ENCODE results near the gene KDM7A. TPM values are rescaled to one million over a fixed set of nuclear protein-coding genes. Genes with fewer than 3 reads are reported as not detected.

Gene KDM7A
- total and polyA plus RNA-seq, 9 of the 15 experiments (the other 6 are each of a cell fraction or from before 2014, with no cell fraction given): 0.90 to 8.4 (median 7.0) TPM

- no peak overlapping the region for H2AFZ ChIP-seq (ENCODE audit: low read depth, low read length)
- POLR2A ChIA-PET: interaction anchor here (1.3 kb wide), 1 partner anchor 11 kb away, joined by 4 read pairs; no protein-coding TSS in a partner anchor
- WGBS (ENCODE audit: insufficient coverage, low coverage, missing lambda C conversion rate): 40% methylated on average over 11 of the region's 11 CpGs
- CTCF ChIA-PET (ENCODE audit: low intra/inter-chr PET ratio): no interaction called here
- H4K20me1 ChIP-seq (replicated peaks; ENCODE audit: control insufficient read depth, insufficient read depth, low read length): no peaks in the 10 kb centered on the region
- no peaks in the 10 kb centered on the region for H3K9me3 ChIP-seq (replicated peaks; ENCODE audit: control insufficient read depth, insufficient read depth, low read depth, low read length)
- H3K4me3 ChIP-seq: no peak overlapping the region
- no peaks in the 10 kb centered on the region for H3K36me3 ChIP-seq (ENCODE audit: control insufficient read depth, insufficient read depth, low read length)
- no peaks in the 10 kb centered on the region for H3K79me2 ChIP-seq (ENCODE audit: control insufficient read depth, insufficient read depth, low read length)
- H3K27ac ChIP-seq (ENCODE audit: extremely low read depth, low read depth, low read length): no peak overlapping the region
- peaks cover 6 to 10% of the 10 kb centered on the region in 2 experiments; a peak in 4 of 5 replicates for H3K4me1 ChIP-seq (replicated peaks in 1 of 2; ENCODE audit: control insufficient read depth in 2 of 2, insufficient read depth in 2 of 2, low read length in 2 of 2)
- no peak overlapping the region for H3K9ac ChIP-seq (ENCODE audit: insufficient read depth in 1 of 2, low read depth in 2 of 2, low read length in 2 of 2)
- no peaks in the 10 kb centered on the region for H3K9me1 ChIP-seq (ENCODE audit: control insufficient read depth, insufficient read depth, low read length)
- no peak for DNase-seq (ENCODE audit: extremely low read depth in 1 of 4, low spot score in 3 of 4)
- H3K27me3 ChIP-seq (ENCODE audit: control insufficient read depth in 2 of 2, insufficient read depth in 2 of 2, low read length in 2 of 2): peaks cover 2 to 19% of the 10 kb centered on the region in 2 experiments; a peak in 2 of 5 replicates
- in situ Hi-C loops (cut with MboI) (no loop called here), intact Hi-C loops (cut with micrococcal nuclease) (no loop called here)
- FAIRE-seq: no peak
- ATAC-seq: no peak
- no peak overlapping the region for H3K4me2 ChIP-seq (ENCODE audit: insufficient read depth, low read length)
- BruUV-seq (replicated peaks): no TSS peak
- TF ChIP-seq ZNF121 (CRISPR knock-in tag; conservative IDR thresholded peaks at IDR 0.05): peak; percentile 58
- no peak for TF ChIP-seq GABPB1 (CRISPR knock-in tag; IDR thresholded peaks at IDR 0.05)
Measured at GRCh38 chr7:140081774-140082425, 94.9 kb downstream of the KDM7A start.

- no peak overlapping the region for H3K4me3 ChIP-seq
- no peak for DNase-seq (ENCODE audit: extremely low read depth in 1 of 4, low spot score in 3 of 4)
- no peak overlapping the region for H3K27ac ChIP-seq (ENCODE audit: extremely low read depth, low read depth, low read length)
- no peak for FAIRE-seq
- no peak overlapping the region for H2AFZ ChIP-seq (ENCODE audit: low read depth, low read length)
- H3K27me3 ChIP-seq (ENCODE audit: control insufficient read depth in 2 of 2, insufficient read depth in 2 of 2, low read length in 2 of 2): peaks cover 2 to 27% of the 10 kb centered on the region in 2 experiments; a peak in 2 of 5 replicates
- ChIA-PET CTCF (ENCODE audit: low intra/inter-chr PET ratio) (interaction anchor here (0.6 kb wide), 1 partner anchor 950 kb away, joined by 3 read pairs; no protein-coding TSS in a partner anchor), POLR2A (interaction anchor here (1.3 kb wide), 1 partner anchor 11 kb away, joined by 4 read pairs; no protein-coding TSS in a partner anchor)
- H3K79me2 ChIP-seq (ENCODE audit: control insufficient read depth, insufficient read depth, low read length): no peaks in the 10 kb centered on the region
- no peaks in the 10 kb centered on the region for H4K20me1 ChIP-seq (replicated peaks; ENCODE audit: control insufficient read depth, insufficient read depth, low read length)
- BruUV-seq (replicated peaks): no TSS peak
- no peak overlapping the region for H3K4me2 ChIP-seq (ENCODE audit: insufficient read depth, low read length)
- no peaks in the 10 kb centered on the region for H3K9me1 ChIP-seq (ENCODE audit: control insufficient read depth, insufficient read depth, low read length)
- TF ChIP-seq ZBTB26 (CRISPR knock-in tag; IDR thresholded peaks at IDR 0.05) (no peak), ZNF347 (CRISPR knock-in tag; IDR thresholded peaks at IDR 0.05; ENCODE audit: low read depth) (no peak), ZFP1 (CRISPR knock-in tag; IDR thresholded peaks at IDR 0.05) (no peak), THRB (CRISPR knock-in tag; conservative IDR thresholded peaks at IDR 0.05) (no peak), TCF15 (CRISPR knock-in tag; IDR thresholded peaks at IDR 0.05) (no peak), RB1 (IDR thresholded peaks at IDR 0.05; ENCODE audit: low read depth) (no peak), CBX5 (IDR thresholded peaks at IDR 0.05; ENCODE audit: borderline replicate concordance, low read depth) (no peak), ZNF431 (CRISPR knock-in tag; IDR thresholded peaks at IDR 0.05) (no peak), TSC22D4 (tag; IDR thresholded peaks at IDR 0.05) (no peak), BACH1 (tag; IDR thresholded peaks at IDR 0.05) (no peak), ZNF212 (CRISPR knock-in tag; IDR thresholded peaks at IDR 0.05) (no peak)
- H3K4me1 ChIP-seq (replicated peaks in 1 of 2; ENCODE audit: control insufficient read depth in 2 of 2, insufficient read depth in 2 of 2, low read length in 2 of 2): peaks cover 6 to 10% of the 10 kb centered on the region in 2 experiments; a peak in 4 of 5 replicates
- no peaks in the 10 kb centered on the region for H3K36me3 ChIP-seq (ENCODE audit: control insufficient read depth, insufficient read depth, low read length)
- WGBS (ENCODE audit: insufficient coverage, low coverage, missing lambda C conversion rate): 4% methylated on average over 7 of the region's 7 CpGs
- ATAC-seq: no peak
- intact Hi-C loops (cut with micrococcal nuclease): no loop called here
- H3K9me3 ChIP-seq (replicated peaks; ENCODE audit: control insufficient read depth, insufficient read depth, low read depth, low read length): no peaks in the 10 kb centered on the region
- H3K9ac ChIP-seq (ENCODE audit: insufficient read depth in 1 of 2, low read depth in 2 of 2, low read length in 2 of 2): no peak overlapping the region
- in situ Hi-C loops (cut with MboI): no loop called here
Measured at GRCh38 chr7:140080919-140081318, 95.9 kb downstream of the KDM7A start.

All from K562 (cell line).